GM18951 (cell line): ENCODE data around the gene ITGA6.

Source experiments
- POLR2A ChIP-seq: IDR thresholded peaks from 4 replicates; pipeline ENCODE4 v1.6.1; 2011; ENCODE audit warnings: mild to moderate bottlenecking; ENCODE audit not compliant: insufficient read length, insufficient read depth; ENCODE audit errors: extremely low read depth
- in situ Hi-C: fragments of 300-500 bp; cut with MboI; formaldehyde crosslinking; loops from one replicate; pipeline ENCODE4 v1.12.0; 2022; ENCODE audit warnings: low sequenced_read_pairs, mixed read lengths, inconsistent platforms; ENCODE audit not compliant: unreplicated experiment

Gene ITGA6

DNA sequence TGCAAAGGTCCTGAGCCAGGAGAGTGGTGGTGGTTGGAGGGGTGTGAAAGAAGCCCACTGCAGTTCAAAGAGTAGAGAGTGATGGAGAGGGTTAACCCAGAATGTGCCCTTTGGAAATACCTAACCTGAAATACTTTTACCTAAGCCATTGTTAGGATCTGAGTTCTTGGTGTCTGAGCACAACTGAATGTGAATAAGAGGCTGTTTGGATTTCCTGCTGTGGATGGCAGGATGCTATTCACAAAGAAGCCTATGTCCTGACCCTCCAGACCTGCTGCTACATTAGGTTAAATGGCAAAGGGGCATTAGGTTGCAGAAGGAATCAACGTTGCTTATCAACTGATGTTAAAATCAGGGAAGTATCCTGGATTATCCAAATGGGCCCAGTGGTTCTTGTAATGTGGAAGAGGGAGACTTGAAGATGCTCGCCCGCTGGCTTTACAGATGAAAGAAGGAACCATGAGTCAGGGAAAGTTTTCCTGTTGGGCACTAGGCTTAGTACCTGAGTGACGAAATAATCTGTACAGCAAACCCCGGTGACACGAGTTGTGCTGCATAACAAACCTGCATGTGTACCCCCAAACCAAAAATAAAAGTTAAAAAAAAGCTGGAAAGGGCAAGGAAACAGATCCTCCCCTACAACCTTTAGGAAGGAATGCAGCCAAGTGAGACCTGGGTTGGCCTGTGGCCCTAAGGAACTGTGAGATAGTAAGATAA lies 27.2 kb downstream of the ITGA6 start:
- in situ Hi-C loops = loop anchor here (25.0 kb wide), 1 partner anchor 292 kb away; no protein-coding TSS in a partner anchor
- no peak for TF ChIP-seq POLR2A

- in situ Hi-C loops = loop anchor here (25.0 kb wide), 1 partner anchor 293 kb away; no protein-coding TSS in a partner anchor
Observed at GRCh38 chr2:172455121-172455515, 27.7 kb downstream of the ITGA6 start.

DNA sequence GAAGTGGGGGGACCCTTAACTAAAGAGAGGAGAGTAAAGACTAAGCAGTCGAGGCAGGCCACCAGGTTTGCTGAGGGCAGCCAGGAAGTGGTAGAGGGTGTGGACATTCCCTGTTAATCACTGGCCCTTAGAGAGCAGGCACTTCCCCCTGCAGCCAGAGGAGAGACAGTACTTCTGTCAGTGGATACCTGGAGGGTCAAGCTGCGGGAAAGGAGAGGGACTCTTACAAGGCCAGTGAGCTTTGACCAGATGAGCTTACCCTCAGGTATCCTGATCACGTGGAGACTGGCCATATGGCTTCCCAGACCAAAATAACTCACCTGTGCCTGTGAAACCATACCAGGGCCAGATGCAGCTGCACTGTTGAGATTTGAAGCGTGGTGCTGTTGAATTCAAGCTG lies 28.6 kb downstream of the ITGA6 start:
- in situ Hi-C loops = loop anchor here (25.0 kb wide), 1 partner anchor 294 kb away; no protein-coding TSS in a partner anchor

More at GRCh38 chr2:172455121-172455515, 27.7 kb downstream of the ITGA6 start:
- no peak for TF ChIP-seq POLR2A

GRCh38 chr2:172457536-172457935 lies 30.1 kb downstream of the ITGA6 start:
- in situ Hi-C loops = loop anchor here (25.0 kb wide), 1 partner anchor 295 kb away; no protein-coding TSS in a partner anchor
- TF ChIP-seq POLR2A = no peak

More for the DNA sequence above, 28.6 kb downstream of the ITGA6 start:
- TF ChIP-seq POLR2A = no peak

DNA sequence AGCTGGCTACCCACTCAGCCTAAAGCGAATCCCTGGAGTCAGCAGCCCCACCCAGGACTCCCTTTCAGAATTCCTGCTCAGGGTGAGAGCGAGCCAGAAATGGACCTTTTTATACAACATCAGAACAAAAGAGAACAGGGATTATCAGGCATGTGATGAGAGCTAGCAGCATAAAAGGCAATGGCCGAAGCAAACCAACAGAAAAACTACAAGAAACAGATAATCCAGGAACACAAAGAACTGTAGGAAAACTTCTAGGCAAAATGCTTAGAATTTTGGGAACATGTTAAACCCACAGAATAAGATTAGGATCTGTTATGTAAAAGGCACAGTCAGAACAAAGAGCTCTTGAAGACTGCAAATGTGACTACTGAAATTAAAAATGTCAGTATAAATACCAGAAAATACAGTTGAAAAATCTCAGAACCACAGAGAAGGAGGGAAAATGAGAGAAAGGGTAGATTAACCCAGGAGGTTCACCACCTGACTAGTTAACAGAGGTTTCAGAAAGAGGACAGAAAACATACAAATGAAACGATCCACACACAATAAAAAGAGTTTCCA lies 31.3 kb downstream of the ITGA6 start:
- no peak for TF ChIP-seq POLR2A
- in situ Hi-C loops = loop anchor here (25.0 kb wide), 1 partner anchor 296 kb away; no protein-coding TSS in a partner anchor

DNA sequence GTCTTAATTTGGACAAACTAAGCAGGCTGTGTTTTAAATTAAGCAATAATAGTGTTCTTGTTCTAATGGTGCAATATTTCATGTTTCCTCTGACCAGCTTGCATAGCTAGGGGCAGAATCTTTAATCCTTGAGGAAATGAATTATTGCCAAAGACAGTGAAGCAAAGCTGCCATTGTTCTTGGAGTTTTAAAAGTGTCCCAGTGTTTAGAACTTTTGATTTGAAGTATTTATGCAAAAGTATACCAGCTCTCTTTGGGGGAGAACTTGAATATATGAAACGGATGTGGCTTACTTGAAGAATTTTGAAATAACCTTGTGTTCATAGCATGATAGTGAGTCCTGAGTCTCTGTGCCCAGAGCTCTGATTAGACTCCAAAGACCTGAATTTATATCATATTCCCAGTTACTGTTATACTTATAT lies 33.4 kb downstream of the ITGA6 start:
- in situ Hi-C loops = loop anchor here (25.0 kb wide), 1 partner anchor 298 kb away; no protein-coding TSS in a partner anchor
- no peak for TF ChIP-seq POLR2A

DNA sequence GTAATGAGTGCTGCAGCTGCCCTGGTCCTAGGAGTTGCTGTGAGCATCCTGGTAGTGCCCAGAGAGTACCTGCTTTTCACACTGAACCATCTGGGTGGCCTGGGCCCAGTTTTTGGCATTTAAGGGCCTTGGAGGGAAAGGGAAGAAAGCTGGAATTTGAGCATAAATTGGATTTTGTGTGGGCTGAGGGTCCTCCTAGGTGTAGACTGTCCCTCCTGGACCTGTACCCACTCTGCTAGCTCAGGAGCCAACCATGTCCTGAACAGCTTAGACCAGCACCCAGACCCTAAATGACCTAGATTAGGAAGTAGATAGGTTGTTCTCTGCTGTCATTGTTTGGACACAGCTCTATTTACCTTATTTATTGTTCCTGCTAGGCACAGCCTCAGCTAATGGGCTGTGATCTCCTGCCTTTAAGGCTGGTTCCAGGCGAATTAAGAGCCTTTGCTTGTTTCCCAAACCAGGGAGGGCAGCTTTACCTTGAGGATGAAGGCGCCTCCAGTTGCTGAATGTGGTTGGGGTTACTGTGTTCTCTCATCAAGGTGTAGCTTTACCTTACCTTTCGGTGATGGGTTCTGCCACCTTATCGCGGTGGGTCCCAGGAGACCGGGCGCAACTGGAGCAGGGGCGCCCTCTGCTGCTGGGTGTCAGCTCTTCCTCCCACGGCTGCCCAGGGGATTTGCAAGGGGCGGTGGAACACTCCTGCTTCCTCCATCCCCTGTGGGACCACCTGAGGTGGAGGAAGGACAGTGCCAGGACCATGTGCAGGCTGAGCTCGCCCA lies 34.4 kb downstream of the ITGA6 start:
- TF ChIP-seq POLR2A = no peak
- in situ Hi-C loops = loop anchor here (25.0 kb wide), 1 partner anchor 299 kb away; no protein-coding TSS in a partner anchor

DNA sequence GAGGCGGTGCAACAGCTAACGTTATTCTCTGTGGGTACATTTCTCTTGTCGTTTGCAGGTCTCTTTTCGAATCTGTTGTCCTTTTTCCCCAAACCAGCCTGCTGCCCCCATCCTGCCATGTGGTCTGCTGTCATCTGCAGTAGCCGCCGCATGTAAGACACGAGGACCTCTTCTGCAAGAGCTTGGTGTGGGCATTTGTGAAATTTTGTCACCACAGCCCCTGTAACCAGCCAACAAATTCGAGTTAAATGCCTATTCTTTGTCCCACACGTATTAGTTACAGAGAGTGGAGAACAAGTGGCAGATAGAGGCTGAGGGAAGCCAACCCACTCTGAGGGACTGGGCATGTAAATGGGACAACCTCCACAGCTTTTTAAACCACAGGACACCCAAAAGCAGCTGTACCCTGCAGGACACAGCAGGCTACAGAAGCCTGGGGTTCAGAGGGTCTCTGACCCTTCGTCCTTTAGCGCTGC lies 35.0 kb downstream of the ITGA6 start:
- TF ChIP-seq POLR2A = no peak
- in situ Hi-C loops = loop anchor here (25.0 kb wide), 1 partner anchor 300 kb away; no protein-coding TSS in a partner anchor

- in situ Hi-C loops = loop anchor here (25.0 kb wide), 1 partner anchor 301 kb away; no protein-coding TSS in a partner anchor
- no peak for TF ChIP-seq POLR2A
Observed at GRCh38 chr2:172462849-172463381, 35.5 kb downstream of the ITGA6 start.

DNA sequence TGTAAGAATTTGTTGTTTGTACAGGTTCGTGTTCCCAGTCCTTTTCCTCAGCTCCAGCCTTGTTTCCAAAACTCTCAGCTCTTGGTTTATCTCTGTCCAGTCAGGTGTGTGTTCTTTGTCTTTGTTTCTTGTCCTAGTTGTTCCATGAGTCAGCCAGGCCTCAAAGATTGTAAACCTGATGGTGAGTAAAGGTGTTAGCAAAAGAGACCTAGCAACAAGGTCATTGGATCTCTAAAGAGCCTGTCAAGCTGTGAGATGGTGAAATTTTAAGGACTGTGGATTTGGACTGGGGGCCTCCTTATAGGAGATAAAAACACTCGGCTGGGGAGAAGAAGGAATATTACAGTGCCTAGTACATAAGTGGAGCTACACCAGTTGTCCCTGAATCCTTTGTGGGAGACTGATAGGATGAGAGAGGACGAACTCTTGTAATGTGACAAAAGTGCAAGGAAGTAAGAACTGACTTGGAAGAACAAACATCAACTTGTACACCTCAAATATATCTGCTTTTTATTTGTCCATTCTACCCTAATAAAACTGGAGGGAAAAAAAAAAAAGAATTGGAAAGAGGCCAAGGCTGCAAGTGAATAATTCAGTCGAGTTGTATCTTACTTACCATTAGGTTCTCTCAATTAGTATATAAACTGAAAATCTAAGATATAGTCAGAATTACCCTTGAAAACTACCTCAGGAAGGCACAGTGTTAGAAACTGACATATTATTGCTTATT lies 37.2 kb downstream of the ITGA6 start:
- in situ Hi-C loops = loop anchor here (25.0 kb wide), 1 partner anchor 302 kb away; no protein-coding TSS in a partner anchor
- TF ChIP-seq POLR2A = no peak

DNA sequence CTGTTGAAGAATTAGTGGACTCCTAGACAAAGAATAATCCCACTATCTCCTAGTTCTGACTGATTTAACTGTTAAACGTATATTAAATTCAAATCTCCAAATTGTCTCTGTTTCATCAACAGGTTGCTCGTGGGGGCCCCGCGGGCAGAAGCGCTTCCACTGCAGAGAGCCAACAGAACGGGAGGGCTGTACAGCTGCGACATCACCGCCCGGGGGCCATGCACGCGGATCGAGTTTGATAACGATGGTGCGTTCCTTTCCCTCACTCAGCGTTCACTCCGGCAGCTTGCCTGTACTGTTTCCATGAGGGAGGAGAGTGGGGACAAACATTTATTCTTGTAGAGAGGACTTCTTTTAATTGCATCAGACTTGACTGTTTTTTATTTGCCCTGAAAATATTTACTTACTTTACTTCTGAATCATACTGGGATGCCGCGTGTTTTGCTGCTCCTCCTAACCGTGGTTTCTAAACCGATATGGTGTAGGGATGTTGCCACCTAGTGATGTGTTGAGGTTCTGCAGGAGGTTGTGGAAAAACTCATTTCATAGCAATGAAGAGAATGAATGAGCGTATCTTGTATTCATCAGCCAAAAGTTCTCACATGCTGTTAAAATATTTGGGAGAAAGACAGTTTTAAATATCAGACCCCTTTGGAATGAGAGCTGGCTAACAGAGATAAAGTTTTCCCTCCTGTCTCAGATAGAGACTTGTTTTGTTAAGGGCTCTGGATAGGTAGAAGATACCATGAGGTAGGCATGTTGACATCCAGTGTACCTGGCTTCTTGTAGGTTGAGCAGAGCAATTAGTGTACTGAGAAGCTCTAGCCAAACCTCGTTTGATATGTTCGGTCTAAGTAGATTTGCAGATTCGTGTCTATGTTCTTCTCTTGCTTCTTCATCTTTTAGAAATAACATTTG lies 38.3 kb downstream of the ITGA6 start:
- in situ Hi-C loops = loop anchor here (25.0 kb wide), 1 partner anchor 303 kb away; no protein-coding TSS in a partner anchor
- TF ChIP-seq POLR2A = no peak
